Right lobe of liver (tissue), 6 donors: ENCODE data around the gene RFC3. TPM values are rescaled to one million over a fixed set of nuclear protein-coding genes. Genes with fewer than 3 reads are reported as not detected.
A peak's percentile ranks its signal among the peaks of the same experiment; 100 is the strongest.

Experiments
- ATAC-seq, 4 donors: fragments of 200-7000 bp; cut with Tn5 transposase; one replicate each; pipeline ENCODE4 v1.9.1; 2020; ENCODE audit warnings: mild to moderate bottlenecking in 4 of 4, moderate library complexity in 4 of 4
- DNase-seq, 3 donors: peaks; one replicate each; pipeline ENCODE4 v3.0.0-alpha.2; 2020
- H3K27ac ChIP-seq, 3 donors: fragments of 200-600 bp; one replicate each; pipeline ENCODE4 v1.8.0; 2022
- H3K27me3 ChIP-seq, 2 donors: fragments of 200-600 bp; one replicate each; pipeline ENCODE4 v1.8.0; 2022
- H3K36me3 ChIP-seq, 4 donors: fragments of 200-600 bp; sonication (generic) in 1 of 4; one replicate each; pipeline versions ENCODE4 v1.5.1 to v1.8.0; 2017 to 2022; ENCODE audit warnings: control low read depth in 1 of 4
- H3K4me1 ChIP-seq, 4 donors: fragments of 200-600 bp; sonication (generic) in 1 of 4; one replicate each; pipeline versions ENCODE4 v1.5.1 to v1.8.0; 2017 to 2022; ENCODE audit warnings: control low read depth in 1 of 4
- H3K4me3 ChIP-seq, 3 donors: fragments of 200-600 bp; one replicate each; pipeline ENCODE4 v1.8.0; 2022
- H3K9me3 ChIP-seq, 4 donors: fragments of 200-600 bp; sonication (generic) in 1 of 4; one replicate each; pipeline versions ENCODE4 v1.5.1 to v1.8.0; 2017 to 2022; ENCODE audit warnings: control low read depth in 1 of 4
- POLR2A ChIP-seq: fragments of 450-650 bp; IDR thresholded peaks from one replicate; pipeline ENCODE4 v1.6.1; 2017; ENCODE audit warnings: antibody characterized with exemption, mild to moderate bottlenecking
- WGBS: methylation state at CpG from one replicate; pipeline ENCODE4 v1.1.6; 2018; ENCODE audit warnings: low coverage, low lambda C conversion rate; ENCODE audit not compliant: insufficient coverage; ENCODE audit errors: missing lambda C conversion rate; 5-methylcytosine and 5-hydroxymethylcytosine counted together
- intact Hi-C, 2 donors: fragments of 100-400 bp; cut with DNase I; formaldehyde crosslinking; loops; one replicate each; pipeline versions ENCODE4 v1.11.2 to v1.14.1; 2022
- total RNA-seq, 6 experiments: library from RNA; depleted of rRNA in 2 of 6; stranded (reverse); fragments of >200 nt in 2 of 6; fragmentation: NEBNext Ultra II Directional in 3 of 6; extraction: Animal tissue kit (Norgen Biotek cat#: 25700) in 3 of 6; gene quantifications; one replicate each; pipeline versions ENCODE4 v1.1.0 to v1.2.4, GENCODE V29; 2016 to 2023
- TF ChIP-seq, protein P1 (sequence below), 4 donors: fragments of 200-600 bp in 3 of 4; fragments of 450-650 bp in 1 of 4; IDR thresholded peaks; one replicate each; pipeline versions ENCODE4 v1.5.1 to v1.8.0; 2016 to 2022; ENCODE audit warnings: antibody characterized with exemption in 4 of 4, mild to moderate bottlenecking in 2 of 4
- donor health status: DM: no; HTN: yes; CAD: no.
- donor health status: DM: no; HTN: no; CAD: no.
- donor health status: DM: no; HTN: no; CAD: no.
- donor health status: DM: no; HTN: yes; CAD: no.
- donor health status: DM: no; HTN: yes; CAD: no.

RFC3 gene
- total RNA-seq, 6 experiments from 2014 or later: 1.6 to 10.0 (median 2.4) TPM

DNA sequence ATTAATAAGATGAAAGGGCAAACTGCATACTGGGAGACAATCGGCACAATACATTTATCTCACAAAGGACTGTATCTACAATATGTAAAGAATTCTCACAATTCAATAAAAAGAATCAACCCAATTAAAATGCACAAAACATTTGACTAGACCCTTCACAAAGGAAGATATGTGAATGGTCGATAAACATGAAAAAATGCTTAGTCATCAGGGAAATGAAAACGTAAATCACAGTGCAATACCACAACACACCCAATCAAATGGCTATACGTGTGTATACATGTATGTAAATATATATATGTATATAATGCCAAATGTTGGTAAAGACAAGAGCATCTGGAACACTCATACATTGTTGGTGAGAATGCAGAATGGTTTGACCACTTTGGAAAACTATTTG is 21.9 kb upstream of the RFC3 start:
- Histone ChIP-seq H3K27me3 (no peaks in the 10 kb centered on the region), H3K4me3 (no peak overlapping the region), H3K9me3 (no peaks in the 10 kb centered on the region), H3K27ac (no peak overlapping the region), H3K4me1 (peaks cover 0 to 3% (median 0%) of the 10 kb centered on the region in 4 donors), H3K36me3 (no peaks in the 10 kb centered on the region)
- DNase-seq (no peak), ATAC-seq (no peak)
- no peak for TF ChIP-seq POLR2A
- TF ChIP-seq, protein P1, sequence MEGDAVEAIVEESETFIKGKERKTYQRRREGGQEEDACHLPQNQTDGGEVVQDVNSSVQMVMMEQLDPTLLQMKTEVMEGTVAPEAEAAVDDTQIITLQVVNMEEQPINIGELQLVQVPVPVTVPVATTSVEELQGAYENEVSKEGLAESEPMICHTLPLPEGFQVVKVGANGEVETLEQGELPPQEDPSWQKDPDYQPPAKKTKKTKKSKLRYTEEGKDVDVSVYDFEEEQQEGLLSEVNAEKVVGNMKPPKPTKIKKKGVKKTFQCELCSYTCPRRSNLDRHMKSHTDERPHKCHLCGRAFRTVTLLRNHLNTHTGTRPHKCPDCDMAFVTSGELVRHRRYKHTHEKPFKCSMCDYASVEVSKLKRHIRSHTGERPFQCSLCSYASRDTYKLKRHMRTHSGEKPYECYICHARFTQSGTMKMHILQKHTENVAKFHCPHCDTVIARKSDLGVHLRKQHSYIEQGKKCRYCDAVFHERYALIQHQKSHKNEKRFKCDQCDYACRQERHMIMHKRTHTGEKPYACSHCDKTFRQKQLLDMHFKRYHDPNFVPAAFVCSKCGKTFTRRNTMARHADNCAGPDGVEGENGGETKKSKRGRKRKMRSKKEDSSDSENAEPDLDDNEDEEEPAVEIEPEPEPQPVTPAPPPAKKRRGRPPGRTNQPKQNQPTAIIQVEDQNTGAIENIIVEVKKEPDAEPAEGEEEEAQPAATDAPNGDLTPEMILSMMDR (IDR thresholded peaks at IDR 0.05): no peak
- WGBS: 51% methylated on average over 4 of the region's 4 CpGs
- intact Hi-C loops: no loop called here

DNA sequence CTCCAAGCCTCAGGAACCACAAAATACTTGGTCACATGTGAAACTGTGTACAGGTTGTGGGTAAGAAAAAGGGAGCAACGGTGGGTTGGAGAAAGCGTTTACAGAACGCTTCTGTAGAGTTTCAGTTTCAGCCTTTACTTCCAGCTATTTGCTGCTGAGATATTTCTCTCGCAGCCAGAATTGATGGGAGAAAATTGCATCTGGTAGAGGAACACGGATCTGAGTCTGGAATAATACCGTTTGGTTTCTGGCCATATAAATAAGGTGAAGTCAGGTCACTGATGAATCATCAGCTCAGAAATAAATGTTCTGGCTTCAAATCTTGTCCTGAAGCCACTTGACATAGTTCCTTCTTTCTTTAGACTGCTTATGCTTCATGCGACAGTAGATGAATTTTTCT is 20.3 kb upstream of the RFC3 start:
- ATAC-seq: peak in 3 of 4 donors; percentile 29 to 54 (median 33)
- Histone ChIP-seq H3K4me1 (peaks cover 0 to 3% (median 0%) of the 10 kb centered on the region in 4 donors), H3K9me3 (no peaks in the 10 kb centered on the region), H3K4me3 (no peak overlapping the region), H3K27me3 (no peaks in the 10 kb centered on the region), H3K36me3 (no peaks in the 10 kb centered on the region), H3K27ac (no peak overlapping the region)
- intact Hi-C loops: no loop called here
- TF ChIP-seq, protein P1 (IDR thresholded peaks at IDR 0.05): no peak
- no peak for TF ChIP-seq POLR2A
- no peak for DNase-seq
- WGBS: 35% methylated on average over 7 of the region's 7 CpGs

DNA sequence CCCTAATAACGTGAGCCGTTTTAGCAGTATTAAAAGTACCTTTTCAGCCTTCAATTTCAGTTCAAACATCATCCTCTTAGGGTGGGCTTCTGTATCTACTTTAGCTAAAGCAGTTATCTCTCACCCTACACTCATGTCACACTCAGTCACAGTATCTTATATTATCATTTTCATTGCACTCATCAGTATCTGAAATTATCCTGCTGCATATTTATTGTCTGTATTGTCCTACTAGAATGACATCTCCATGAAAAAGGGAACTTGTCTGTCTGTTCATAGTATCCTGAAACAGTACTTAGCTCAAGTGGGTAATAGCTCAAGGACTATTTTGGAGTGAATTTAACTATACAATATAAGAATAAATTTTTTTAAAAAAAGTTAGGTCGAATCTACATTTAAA is 19.9 kb upstream of the RFC3 start:
- TF ChIP-seq, protein P1 (IDR thresholded peaks at IDR 0.05): no peak
- no peak for TF ChIP-seq POLR2A
- Histone ChIP-seq H3K27ac (no peak overlapping the region), H3K4me3 (no peak overlapping the region), H3K27me3 (no peaks in the 10 kb centered on the region), H3K4me1 (peaks cover 0 to 3% (median 0%) of the 10 kb centered on the region in 4 donors), H3K9me3 (no peaks in the 10 kb centered on the region), H3K36me3 (no peaks in the 10 kb centered on the region)
- ATAC-seq: no peak
- DNase-seq: no peak
- intact Hi-C loops: no loop called here
- WGBS: 24% methylated on average over 3 of the region's 3 CpGs

DNA sequence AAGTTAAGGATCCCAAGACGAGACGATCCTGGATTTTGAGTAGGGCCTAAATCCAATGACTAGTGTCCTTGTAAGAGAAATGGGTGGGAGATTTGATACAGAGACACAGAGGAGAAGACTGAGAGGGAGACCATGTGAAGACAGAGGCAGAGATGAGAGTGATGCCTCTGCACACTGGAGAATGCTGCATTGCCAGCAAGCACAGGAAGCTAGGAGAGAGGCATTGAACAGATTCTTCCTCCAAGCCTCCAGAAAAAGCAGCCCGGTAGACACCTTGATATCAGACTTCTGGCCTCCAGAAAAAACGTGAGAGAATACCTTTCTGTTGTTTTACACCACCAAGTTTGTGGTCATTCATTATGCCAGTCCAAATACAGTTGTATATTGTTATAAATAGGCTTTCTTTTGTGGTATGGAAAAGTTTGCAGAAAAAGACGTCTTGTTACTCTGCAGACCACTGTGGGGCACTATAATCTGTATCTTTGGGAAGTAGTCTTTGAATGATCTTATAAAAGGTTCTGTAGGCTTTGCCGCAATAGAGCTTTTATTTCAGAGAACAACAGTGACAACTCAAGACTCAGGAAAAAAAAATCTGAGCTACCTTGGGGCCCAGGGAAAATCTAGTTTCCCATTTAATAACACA is 17.9 kb upstream of the RFC3 start:
- Histone ChIP-seq H3K36me3 (no peaks in the 10 kb centered on the region), H3K4me1 (peaks cover 0 to 3% (median 0%) of the 10 kb centered on the region in 4 donors), H3K27me3 (no peaks in the 10 kb centered on the region), H3K9me3 (no peaks in the 10 kb centered on the region), H3K4me3 (peak overlapping the region in 2 of 3 donors; percentile 24 to 29), H3K27ac (peak overlapping the region in 1 of 3 donors; percentile 3)
- 37% methylated on average over 6 of the region's 6 CpGs for WGBS
- intact Hi-C loops: no loop called here
- TF ChIP-seq, protein P1 (IDR thresholded peaks at IDR 0.05): peak; percentile 40 to 57 (median 49)
- TF ChIP-seq POLR2A: no peak
- ATAC-seq (peak; percentile 86 to 94 (median 90)), DNase-seq (no peak)
